Immature natural killer cell (primary cell): ENCODE data around the gene CD109. TPM values are rescaled to one million over a fixed set of nuclear protein-coding genes. Genes with fewer than 3 reads are reported as not detected.
"Not testable (repeated sequence)": the region's sequence is repeated elsewhere in the genome, so short reads cannot be mapped to it uniquely, and the experiment has no call there.

Source experiments
- DNase-seq, 3 donors: peaks; one replicate each; pipeline ENCODE4 v3.0.0; 2022; ENCODE audit warnings: mixed read lengths in 1 of 3
- H3K27ac Mint-ChIP-seq, 6 donors: one replicate each; pipeline ENCODE4 v1.8.0; 2020; ENCODE audit warnings: mixed read lengths in 6 of 6, mild to moderate bottlenecking in 5 of 6, inconsistent platforms in 4 of 6, moderate library complexity in 3 of 6
- H3K27me3 Mint-ChIP-seq, 3 donors: one replicate each; pipeline ENCODE4 v1.8.0; 2020 to 2021; ENCODE audit warnings: low read depth in 3 of 3, mild to moderate bottlenecking in 3 of 3, mixed read lengths in 3 of 3, moderate library complexity in 3 of 3, inconsistent platforms in 1 of 3
- H3K36me3 Mint-ChIP-seq, 3 donors: one replicate each; pipeline ENCODE4 v1.8.0; 2020; ENCODE audit warnings: mixed read lengths in 3 of 3, inconsistent platforms in 2 of 3, mild to moderate bottlenecking in 2 of 3
- H3K4me1 Mint-ChIP-seq, 2 donors: one replicate each; pipeline ENCODE4 v1.8.0; 2020; ENCODE audit warnings: inconsistent platforms in 2 of 2, mild to moderate bottlenecking in 2 of 2, mixed read lengths in 2 of 2, moderate library complexity in 1 of 2
- H3K4me3 Mint-ChIP-seq, 5 donors: one replicate each; pipeline ENCODE4 v1.8.0; 2020; ENCODE audit warnings: mild to moderate bottlenecking in 5 of 5, mixed read lengths in 5 of 5, inconsistent platforms in 3 of 5, moderate library complexity in 3 of 5
- H3K9me3 Mint-ChIP-seq, 6 donors: one replicate each; pipeline ENCODE4 v1.8.0; 2020; ENCODE audit warnings: mild to moderate bottlenecking in 6 of 6, mixed read lengths in 6 of 6, inconsistent platforms in 4 of 6, moderate library complexity in 3 of 6
- polyA plus RNA-seq, 3 donors: library from polyadenylated mRNA; unstranded; fragments of 300-500 nt; fragmentation: Illumina TruSeq; gene quantifications; one replicate each; pipeline ENCODE4 v1.2.3, GENCODE V29; 2021

CD109 gene
- polyA plus RNA-seq, 3 donors from 2014 or later: 0.04 to 0.09 TPM; not detected in 1

DNA sequence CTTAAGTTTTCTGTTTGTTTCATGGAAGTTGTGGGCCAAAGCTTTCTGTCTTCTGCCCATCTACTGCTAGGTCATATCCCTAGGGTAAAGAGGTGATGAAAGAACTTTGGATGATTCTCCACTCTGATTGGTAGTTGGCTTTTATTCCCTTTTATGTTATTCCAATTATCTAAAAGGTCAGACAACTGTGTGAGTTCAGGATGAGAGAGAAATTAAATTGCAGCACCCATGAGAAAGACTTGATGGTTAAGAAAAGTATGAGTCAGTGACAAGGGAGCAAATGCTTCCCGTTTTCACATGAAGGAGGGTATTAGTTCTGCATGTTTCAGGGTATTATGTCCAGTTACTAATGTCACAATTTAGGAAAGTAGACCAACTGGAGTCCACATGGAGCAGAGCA lies 136.3 kb downstream of the CD109 start:
- no peak overlapping the region for H3K27ac Mint-ChIP-seq
- no peak for DNase-seq
- H3K36me3 Mint-ChIP-seq: no peaks in the 10 kb centered on the region
- H3K9me3 Mint-ChIP-seq: peaks cover 0 to 2% (median 0%) of the 10 kb centered on the region in 6 donors
- H3K4me3 Mint-ChIP-seq: no peak overlapping the region
- no peaks in the 10 kb centered on the region for H3K4me1 Mint-ChIP-seq
- H3K27me3 Mint-ChIP-seq: peaks cover 0 to 2% (median 2%) of the 10 kb centered on the region in 3 donors

DNA sequence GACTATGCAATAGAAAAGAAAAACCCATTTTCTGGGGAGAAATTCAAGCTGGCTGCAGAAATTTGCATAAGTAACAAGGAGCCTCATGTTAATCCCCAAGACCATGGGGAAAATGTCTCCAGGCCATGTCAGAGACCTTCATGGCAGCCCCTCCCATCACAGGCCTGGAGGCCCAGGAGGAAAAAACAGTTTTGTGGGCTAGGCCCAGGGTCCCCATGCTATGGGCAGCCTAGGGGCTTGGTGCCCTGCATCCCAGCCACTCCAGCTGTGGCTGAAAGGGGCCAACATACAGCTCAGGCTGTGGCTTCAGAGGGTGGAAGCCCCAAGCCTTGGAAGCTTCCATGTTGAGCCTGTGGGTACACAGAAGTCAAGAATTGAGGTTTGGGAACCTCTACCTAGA lies 148.7 kb downstream of the CD109 start:
- H3K36me3 Mint-ChIP-seq, H3K4me1 Mint-ChIP-seq, DNase-seq, H3K4me3 Mint-ChIP-seq, H3K27ac Mint-ChIP-seq: not testable (repeated sequence)
- H3K27me3 Mint-ChIP-seq: peaks cover 0 to 13% (median 2%) of the 10 kb centered on the region in 3 donors
- H3K9me3 Mint-ChIP-seq: peaks cover 0 to 23% (median 7%) of the 10 kb centered on the region in 6 donors

DNA sequence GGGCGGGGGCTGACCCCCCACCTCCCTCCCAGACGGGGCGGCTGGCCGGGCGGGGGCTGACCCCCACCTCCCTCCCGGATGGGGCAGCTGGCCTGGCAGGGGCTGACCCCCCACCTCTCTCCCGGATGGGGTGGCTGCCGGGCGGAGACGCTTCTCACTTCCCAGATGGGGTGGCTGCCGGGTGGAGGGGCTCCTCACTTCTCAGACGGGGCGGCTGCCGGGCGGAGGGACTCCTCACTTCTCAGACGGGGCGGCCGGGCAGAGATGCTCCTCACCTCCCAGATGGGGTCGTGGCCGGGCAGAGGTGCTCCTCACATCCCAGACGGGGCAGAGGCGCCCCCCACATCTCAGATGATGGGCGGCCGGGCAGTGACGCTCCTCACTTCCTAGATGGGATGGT lies 155.0 kb downstream of the CD109 start:
- not testable (repeated sequence) for H3K4me3 Mint-ChIP-seq, H3K4me1 Mint-ChIP-seq, H3K36me3 Mint-ChIP-seq, H3K27ac Mint-ChIP-seq, H3K27me3 Mint-ChIP-seq, DNase-seq
- H3K9me3 Mint-ChIP-seq: peaks cover 0 to 10% (median 0%) of the 10 kb centered on the region in 6 donors

DNA sequence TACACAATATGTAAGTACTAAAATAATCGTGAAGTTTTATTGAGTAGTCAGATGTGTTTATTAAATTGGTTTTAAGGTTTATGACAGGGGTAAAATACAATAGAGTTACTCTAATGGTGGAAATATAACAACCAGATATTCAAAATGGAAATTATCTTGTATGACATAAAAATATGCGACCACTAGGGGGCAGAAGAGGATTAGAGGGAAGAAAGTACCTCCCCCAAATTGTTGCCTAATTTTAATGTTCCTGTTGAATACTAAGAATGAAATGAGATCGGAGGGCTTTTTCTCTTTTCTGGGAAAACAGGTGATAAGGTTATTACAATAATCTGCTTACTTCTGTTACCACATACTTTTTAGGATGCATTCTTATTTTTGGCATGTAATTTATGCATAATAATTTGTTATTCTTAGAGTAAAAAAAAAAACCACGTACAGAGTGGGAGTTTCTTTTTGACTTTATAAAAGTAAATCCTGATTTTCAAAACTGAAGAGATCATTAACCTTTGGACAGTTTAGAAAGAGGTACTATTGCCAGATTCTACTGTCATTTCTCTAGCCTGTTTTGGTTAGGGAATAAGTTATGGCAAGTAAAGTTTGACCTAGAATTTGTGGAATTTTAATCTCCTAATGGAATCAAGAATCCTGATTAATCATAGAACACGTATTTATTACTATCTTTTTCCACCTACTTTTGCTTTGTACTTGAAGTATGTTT lies 159.2 kb downstream of the CD109 start:
- H3K4me1 Mint-ChIP-seq: peaks cover 0 to 2% of the 10 kb centered on the region in 2 donors
- H3K27ac Mint-ChIP-seq: no peak overlapping the region

DNA sequence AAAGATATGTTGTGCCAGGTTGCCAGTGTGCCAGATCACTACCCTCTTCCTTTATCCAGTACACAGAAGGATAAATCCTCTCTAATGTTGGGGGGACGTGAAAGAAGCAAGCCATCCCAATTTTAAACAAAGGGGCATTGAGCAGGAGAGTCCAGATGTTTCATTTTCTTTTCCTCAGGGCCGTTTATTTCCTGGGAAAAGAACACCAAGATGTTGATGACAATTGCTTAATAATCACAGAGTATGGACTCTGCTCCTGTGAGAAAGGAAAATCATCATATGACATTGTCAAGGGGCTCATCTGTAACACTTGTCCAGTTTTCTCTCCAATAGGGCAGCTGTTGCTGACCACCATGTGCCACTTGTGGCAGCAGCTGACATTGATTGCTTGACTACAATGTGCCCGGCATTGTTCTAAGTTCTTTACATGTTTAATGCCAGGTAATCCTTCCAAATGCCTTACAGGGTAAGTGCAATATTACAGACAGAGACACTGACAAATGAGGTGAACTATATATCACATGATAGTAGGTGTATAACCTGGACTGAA lies 161.4 kb downstream of the CD109 start:
- H3K4me3 Mint-ChIP-seq: no peak overlapping the region
- H3K27ac Mint-ChIP-seq: no peak overlapping the region
- H3K36me3 Mint-ChIP-seq: no peaks in the 10 kb centered on the region
- no peaks in the 10 kb centered on the region for H3K9me3 Mint-ChIP-seq
- no peak for DNase-seq
- peaks cover 0 to 2% of the 10 kb centered on the region in 2 donors for H3K4me1 Mint-ChIP-seq
- peaks cover 0 to 3% (median 3%) of the 10 kb centered on the region in 3 donors for H3K27me3 Mint-ChIP-seq

More for the DNA sequence above, 159.2 kb downstream of the CD109 start:
- DNase-seq: peak; percentile 14 to 35 (median 20)
- Mint-ChIP-seq H3K27me3 (peaks cover 0 to 3% (median 0%) of the 10 kb centered on the region in 3 donors), H3K36me3 (no peaks in the 10 kb centered on the region), H3K9me3 (no peaks in the 10 kb centered on the region), H3K4me3 (no peak overlapping the region)

DNA sequence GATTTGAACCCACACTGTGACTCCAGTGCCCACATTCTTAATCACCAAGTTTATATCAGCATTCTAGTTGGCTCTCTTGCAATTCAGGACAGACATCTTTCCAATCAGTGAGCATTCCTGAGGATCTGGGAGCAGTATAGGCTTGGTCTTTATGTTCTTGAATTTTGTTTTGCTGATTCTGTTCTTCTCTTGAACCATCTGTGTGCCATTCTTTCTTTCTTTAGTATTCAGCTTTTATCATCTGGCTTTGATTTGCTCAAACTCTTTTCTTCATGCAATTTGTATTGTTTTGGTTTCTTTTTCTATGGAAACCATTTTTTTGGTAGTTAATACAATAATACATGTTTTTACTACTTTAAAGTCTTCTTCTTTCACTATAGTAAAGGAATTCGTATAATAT lies 162.4 kb downstream of the CD109 start:
- Mint-ChIP-seq H3K27ac (no peak overlapping the region), H3K9me3 (no peaks in the 10 kb centered on the region), H3K4me3 (no peak overlapping the region), H3K27me3 (peaks cover 0 to 3% (median 3%) of the 10 kb centered on the region in 3 donors), H3K36me3 (no peaks in the 10 kb centered on the region), H3K4me1 (peaks cover 0 to 2% of the 10 kb centered on the region in 2 donors)
- no peak for DNase-seq

DNA sequence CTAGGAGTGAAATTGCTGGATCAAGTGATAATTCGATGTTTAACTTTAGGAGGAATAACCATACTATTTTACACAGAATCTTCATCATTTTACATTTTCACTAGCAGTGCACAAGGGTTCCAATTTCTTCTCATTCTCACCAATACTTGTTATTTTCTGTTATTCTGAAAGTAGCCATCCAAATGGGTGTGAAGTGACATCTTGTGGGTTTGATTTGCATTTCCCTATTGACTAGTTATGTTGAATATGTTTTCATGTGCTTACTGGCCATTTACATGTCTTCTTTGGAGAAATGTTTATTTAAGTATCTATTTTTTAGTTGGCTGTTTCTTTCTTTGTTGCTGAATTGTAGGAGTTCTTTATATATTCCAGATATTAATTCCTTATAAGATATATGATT lies 164.3 kb downstream of the CD109 start:
- Mint-ChIP-seq H3K27me3 (peaks cover 0 to 3% (median 3%) of the 10 kb centered on the region in 3 donors), H3K9me3 (no peaks in the 10 kb centered on the region), H3K36me3 (no peaks in the 10 kb centered on the region), H3K4me1 (no peaks in the 10 kb centered on the region), H3K4me3 (no peak overlapping the region), H3K27ac (no peak overlapping the region)
- no peak for DNase-seq

DNA sequence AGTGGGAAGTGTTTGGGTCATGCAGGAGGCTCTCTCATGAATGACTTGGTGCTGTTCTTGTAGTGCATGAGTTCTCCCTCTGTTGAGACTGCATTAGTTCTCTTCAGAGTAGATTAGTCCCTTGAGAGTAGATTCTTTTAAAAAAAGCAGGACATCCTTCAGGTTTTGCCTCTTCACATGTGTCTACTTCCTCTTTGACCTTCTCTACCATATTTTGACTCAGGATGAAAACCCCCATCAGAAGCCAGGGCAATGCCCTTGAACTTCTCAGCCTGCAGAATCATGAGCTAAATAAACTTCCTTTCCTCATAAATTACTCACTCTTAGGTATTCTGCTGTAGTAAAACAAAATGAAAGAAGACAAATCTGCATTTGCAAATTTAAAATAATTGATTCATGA lies 170.3 kb downstream of the CD109 start:
- Mint-ChIP-seq H3K36me3 (no peaks in the 10 kb centered on the region), H3K9me3 (peaks cover 0 to 1% (median 0%) of the 10 kb centered on the region in 6 donors), H3K4me3 (no peak overlapping the region), H3K27me3 (peaks cover 0 to 3% (median 2%) of the 10 kb centered on the region in 3 donors), H3K4me1 (no peaks in the 10 kb centered on the region), H3K27ac (no peak overlapping the region)
- DNase-seq: no peak

DNA sequence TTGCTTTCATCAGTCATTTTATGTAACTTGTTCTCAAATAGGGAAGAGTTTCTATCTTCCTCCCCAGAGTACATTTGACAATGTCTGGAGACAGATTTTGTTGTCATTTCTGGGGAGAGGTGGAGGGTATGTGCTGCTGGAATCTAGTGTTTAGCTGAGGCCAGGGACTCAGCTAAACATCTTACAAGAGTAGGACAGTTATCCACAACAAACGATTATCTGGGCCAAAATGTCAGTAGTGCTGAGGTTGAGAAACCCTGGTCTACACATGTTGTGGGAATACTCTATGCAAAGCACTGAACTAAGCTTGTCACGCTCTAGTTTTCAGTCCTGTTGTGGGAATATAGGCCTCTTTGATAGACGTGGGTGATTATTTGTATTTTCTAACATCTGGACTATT lies 171.4 kb downstream of the CD109 start:
- Mint-ChIP-seq H3K36me3 (no peaks in the 10 kb centered on the region), H3K27ac (no peak overlapping the region), H3K4me3 (no peak overlapping the region), H3K27me3 (peaks cover 0 to 2% (median 0%) of the 10 kb centered on the region in 3 donors), H3K4me1 (no peaks in the 10 kb centered on the region), H3K9me3 (peaks cover 0 to 3% (median 0%) of the 10 kb centered on the region in 6 donors)
- DNase-seq: no peak

DNA sequence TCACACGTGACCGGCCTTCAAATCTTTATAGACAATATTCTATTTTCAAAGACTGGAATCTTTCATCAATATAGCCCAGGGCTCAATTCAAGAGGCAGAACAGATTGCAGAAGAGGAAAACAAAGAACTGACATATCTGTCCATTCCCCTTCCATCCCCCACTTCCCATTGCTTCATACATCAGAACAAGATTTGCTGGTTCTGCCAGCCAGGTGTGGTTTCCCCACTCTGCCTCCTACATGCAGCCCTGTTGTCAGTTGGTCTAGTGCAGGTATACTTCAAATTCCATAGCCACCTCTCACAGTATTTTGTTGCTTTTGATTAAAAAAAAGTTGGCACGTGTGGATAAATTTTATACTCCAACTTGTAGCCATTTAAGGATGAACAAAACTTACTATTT lies 174.9 kb downstream of the CD109 start:
- DNase-seq: no peak
- peaks cover 0 to 6% of the 10 kb centered on the region in 2 donors for H3K4me1 Mint-ChIP-seq
- peaks cover 0 to 6% (median 0%) of the 10 kb centered on the region in 6 donors for H3K9me3 Mint-ChIP-seq
- H3K4me3 Mint-ChIP-seq: no peak overlapping the region
- H3K36me3 Mint-ChIP-seq: no peaks in the 10 kb centered on the region
- peaks cover 0 to 4% (median 2%) of the 10 kb centered on the region in 3 donors for H3K27me3 Mint-ChIP-seq
- H3K27ac Mint-ChIP-seq: no peak overlapping the region

DNA sequence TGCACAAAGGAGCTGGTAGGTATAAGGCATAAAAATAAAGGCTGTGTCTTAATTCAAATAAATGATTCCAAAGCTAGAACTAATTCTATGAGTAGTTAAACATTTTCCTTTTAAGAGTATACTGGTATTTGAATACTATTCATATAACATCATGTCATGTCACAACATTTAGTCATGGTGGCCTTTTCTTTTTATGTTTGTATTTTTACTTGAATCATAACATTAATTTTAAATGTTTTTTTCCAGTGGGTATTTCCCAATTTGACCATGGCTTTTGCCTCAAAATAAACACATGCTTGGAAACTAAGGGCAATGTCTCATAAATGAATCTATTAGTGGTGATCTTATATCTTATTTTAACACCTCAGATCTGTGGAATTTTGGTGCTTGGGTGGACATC lies 177.1 kb downstream of the CD109 start:
- Mint-ChIP-seq H3K27me3 (peaks cover 0 to 5% (median 4%) of the 10 kb centered on the region in 3 donors), H3K4me1 (peaks cover 0 to 6% of the 10 kb centered on the region in 2 donors), H3K27ac (no peak overlapping the region), H3K36me3 (no peaks in the 10 kb centered on the region), H3K9me3 (peaks cover 0 to 4% (median 0%) of the 10 kb centered on the region in 6 donors), H3K4me3 (no peak overlapping the region)
- no peak for DNase-seq

Other genes with a start within 250 kb of the CD109 start
- 10 to 100 TPM in 1 of 3 donors, 1 to 10 TPM in 2; 4.0 to 11.7 (median 7.7) TPM for gene CGAS, start 243.9 kb upstream of the CD109 start, polyA plus RNA-seq
- gene MTO1, start 234.5 kb upstream of the CD109 start, polyA plus RNA-seq: 10 to 100 TPM; 12.3 to 40.4 (median 28.5) TPM
- over 10,000 TPM in 1 of 3 donors, 1,000 to 10,000 TPM in 2; 4,920 to 10,209 (median 5,498) TPM for gene EEF1A1, start 175.2 kb upstream of the CD109 start, polyA plus RNA-seq
- 1 to 10 TPM; 3.0 to 9.4 (median 5.9) TPM for gene SLC17A5, start 42.2 kb upstream of the CD109 start, polyA plus RNA-seq